HFFc6 (cell line): Measurements from ENCODE around the gene TRIM34. TPM values are rescaled to one million over a fixed set of nuclear protein-coding genes. Genes with fewer than 3 reads are reported as not detected.

Experiments
- DNase-seq: peaks from one replicate; pipeline ENCODE4 v3.0.0-alpha.2; 2018
- H3K27ac Mint-ChIP-seq: 2 replicates; pipeline ENCODE4 v1.8.0; 2020; ENCODE audit warnings: mild to moderate bottlenecking, mixed read lengths
- H3K27me3 Mint-ChIP-seq: 2 replicates; pipeline ENCODE4 v1.8.0; 2021; ENCODE audit warnings: mild to moderate bottlenecking, moderate library complexity, mixed read lengths; ENCODE audit not compliant: insufficient read depth
- H3K36me3 Mint-ChIP-seq: 2 replicates; pipeline ENCODE4 v1.8.0; 2021; ENCODE audit warnings: low read depth, mixed read lengths
- H3K4me1 Mint-ChIP-seq: 2 replicates; pipeline ENCODE4 v1.8.0; 2020; ENCODE audit warnings: low read depth, mixed read lengths
- H3K4me3 Mint-ChIP-seq: 2 replicates; pipeline ENCODE4 v1.8.0; 2020; ENCODE audit warnings: mild to moderate bottlenecking, moderate library complexity, mixed read lengths
- H3K9me3 Mint-ChIP-seq: 2 replicates; pipeline ENCODE4 v1.8.0; 2020; ENCODE audit warnings: mild to moderate bottlenecking, mixed read lengths
- CTCF ChIP-seq: fragments of 200-600 bp; sonication (generic); IDR thresholded peaks from 2 replicates; pipeline ENCODE4 v1.5.0; 2021; ENCODE audit warnings: antibody characterized with exemption, mild to moderate bottlenecking
- total RNA-seq, 6 experiments: library from RNA; stranded (reverse); fragmentation: NEBNext Ultra II Directional; extraction: Animal tissue kit (Norgen Biotek cat#: 25700); gene quantifications; 2 replicates in 1 of 6; 3 replicates in 5 of 6; pipeline ENCODE4 v1.2.3, GENCODE V29; 2021

Gene TRIM34
- total RNA-seq, 6 experiments from 2014 or later = 3.8 to 6.9 (median 4.9) TPM

DNA sequence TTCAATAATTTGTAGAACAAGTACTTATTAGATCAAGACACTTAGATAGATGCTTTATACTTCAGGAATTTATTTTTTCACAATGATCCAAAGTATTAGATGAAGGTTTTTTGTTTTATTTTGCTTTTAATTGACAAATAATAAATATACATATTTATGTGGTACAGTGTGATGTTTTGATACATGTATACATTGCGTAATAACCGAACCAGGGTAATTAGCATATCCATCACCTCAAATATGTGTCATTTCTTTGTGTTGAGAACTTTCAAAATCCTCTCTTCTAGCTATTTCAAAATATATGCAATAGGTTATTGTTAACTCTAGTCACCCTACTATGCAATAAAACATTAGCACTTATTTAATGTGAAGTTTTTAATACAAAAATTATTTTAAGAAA lies 38.7 kb downstream of the TRIM34 start:
- Mint-ChIP-seq H3K27me3 (no peaks in the 10 kb centered on the region; the same call in 1 of the 2 replicates), H3K27ac (no peak overlapping the region), H3K4me3 (no peak overlapping the region), H3K9me3 (no peaks in the 10 kb centered on the region), H3K4me1 (peaks cover 9% of the 10 kb centered on the region), H3K36me3 (peaks cover 25% of the 10 kb centered on the region)
- no peak for DNase-seq
- TF ChIP-seq CTCF = no peak

DNA sequence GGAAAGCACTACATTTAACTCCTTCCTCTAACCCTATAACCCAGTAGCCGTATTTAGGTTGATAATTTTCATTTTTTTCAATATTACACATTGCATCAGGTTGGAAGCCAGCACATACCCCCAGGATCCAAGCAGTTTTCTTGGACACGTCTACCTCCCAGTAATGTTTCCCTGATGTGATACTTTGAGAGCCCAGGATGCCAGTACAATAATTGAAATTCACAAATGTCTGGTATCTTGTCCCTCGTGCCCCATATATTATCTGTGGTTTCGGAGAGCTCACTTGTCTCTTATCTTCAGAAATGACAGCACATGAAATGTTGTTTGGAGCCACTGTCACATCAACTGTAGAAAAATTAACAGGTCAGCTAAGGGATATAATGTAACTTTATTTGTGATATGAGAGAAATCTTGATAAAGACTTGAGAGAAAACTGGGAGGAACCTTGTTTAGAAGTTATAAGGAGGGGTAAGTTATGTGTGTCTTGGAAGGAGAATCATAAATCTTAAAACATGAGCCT lies 40.3 kb downstream of the TRIM34 start:
- TF ChIP-seq CTCF = no peak
- no peak overlapping the region for H3K4me3 Mint-ChIP-seq
- no peaks in the 10 kb centered on the region for H3K9me3 Mint-ChIP-seq
- peaks cover 25% of the 10 kb centered on the region for H3K36me3 Mint-ChIP-seq
- peaks cover 9% of the 10 kb centered on the region for H3K4me1 Mint-ChIP-seq
- H3K27me3 Mint-ChIP-seq = no peaks in the 10 kb centered on the region; the same call in 1 of the 2 replicates
- H3K27ac Mint-ChIP-seq = no peak overlapping the region
- DNase-seq = no peak

GRCh38 chr11:5665746-5666401 lies 41.1 kb downstream of the TRIM34 start:
- no peak for DNase-seq
- Mint-ChIP-seq H3K36me3 (peaks cover 25% of the 10 kb centered on the region), H3K27me3 (no peaks in the 10 kb centered on the region; the same call in 1 of the 2 replicates), H3K4me3 (no peak overlapping the region), H3K27ac (peak overlapping the region; percentile 27), H3K9me3 (no peaks in the 10 kb centered on the region), H3K4me1 (peaks cover 9% of the 10 kb centered on the region)
- no peak for TF ChIP-seq CTCF

GRCh38 chr11:5666402-5666793 lies 41.6 kb downstream of the TRIM34 start:
- no peak for TF ChIP-seq CTCF
- Mint-ChIP-seq H3K4me3 (no peak overlapping the region), H3K36me3 (peaks cover 25% of the 10 kb centered on the region), H3K9me3 (no peaks in the 10 kb centered on the region), H3K27ac (0 out of 2 replicates have a peak overlapping the region, but pooled peaks have one; percentile 3), H3K27me3 (no peaks in the 10 kb centered on the region), H3K4me1 (peaks cover 11% of the 10 kb centered on the region)
- no peak for DNase-seq

GRCh38 chr11:5671831-5672230 lies 47.0 kb downstream of the TRIM34 start:
- no peaks in the 10 kb centered on the region for H3K9me3 Mint-ChIP-seq
- H3K27me3 Mint-ChIP-seq = no peaks in the 10 kb centered on the region
- peaks cover 20% of the 10 kb centered on the region for H3K36me3 Mint-ChIP-seq
- H3K27ac Mint-ChIP-seq = no peak overlapping the region; the same call in 1 of the 2 replicates
- DNase-seq = peak; percentile 19
- peaks cover 15% of the 10 kb centered on the region; the same call in 1 of the 2 replicates for H3K4me1 Mint-ChIP-seq
- no peak for TF ChIP-seq CTCF
- no peak overlapping the region for H3K4me3 Mint-ChIP-seq
